ENCODE data around the gene SPRR4.

Gene SPRR4

GRCh38 chr1:152951711-152952110 is 18.7 kb upstream of the SPRR4 start:
- DNase-seq (ENCODE audit: low read depth): no peak
- H3K4me3 ChIP-seq (ENCODE audit: low read depth, low read length): no peak overlapping the region
- TF ChIP-seq, protein P1, sequence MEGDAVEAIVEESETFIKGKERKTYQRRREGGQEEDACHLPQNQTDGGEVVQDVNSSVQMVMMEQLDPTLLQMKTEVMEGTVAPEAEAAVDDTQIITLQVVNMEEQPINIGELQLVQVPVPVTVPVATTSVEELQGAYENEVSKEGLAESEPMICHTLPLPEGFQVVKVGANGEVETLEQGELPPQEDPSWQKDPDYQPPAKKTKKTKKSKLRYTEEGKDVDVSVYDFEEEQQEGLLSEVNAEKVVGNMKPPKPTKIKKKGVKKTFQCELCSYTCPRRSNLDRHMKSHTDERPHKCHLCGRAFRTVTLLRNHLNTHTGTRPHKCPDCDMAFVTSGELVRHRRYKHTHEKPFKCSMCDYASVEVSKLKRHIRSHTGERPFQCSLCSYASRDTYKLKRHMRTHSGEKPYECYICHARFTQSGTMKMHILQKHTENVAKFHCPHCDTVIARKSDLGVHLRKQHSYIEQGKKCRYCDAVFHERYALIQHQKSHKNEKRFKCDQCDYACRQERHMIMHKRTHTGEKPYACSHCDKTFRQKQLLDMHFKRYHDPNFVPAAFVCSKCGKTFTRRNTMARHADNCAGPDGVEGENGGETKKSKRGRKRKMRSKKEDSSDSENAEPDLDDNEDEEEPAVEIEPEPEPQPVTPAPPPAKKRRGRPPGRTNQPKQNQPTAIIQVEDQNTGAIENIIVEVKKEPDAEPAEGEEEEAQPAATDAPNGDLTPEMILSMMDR (IDR thresholded peaks at IDR 0.05; ENCODE audit: low read depth, low read length): no peak
- no peak for TF ChIP-seq MYC (IDR thresholded peaks at IDR 0.05; ENCODE audit: low read depth, low read length)
- TF ChIP-seq MAX (IDR thresholded peaks at IDR 0.05; ENCODE audit: low read depth, low read length): no peak
- no peak for TF ChIP-seq POLR2A (IDR thresholded peaks at IDR 0.05; ENCODE audit: extremely low read depth, insufficient read length)

DNA sequence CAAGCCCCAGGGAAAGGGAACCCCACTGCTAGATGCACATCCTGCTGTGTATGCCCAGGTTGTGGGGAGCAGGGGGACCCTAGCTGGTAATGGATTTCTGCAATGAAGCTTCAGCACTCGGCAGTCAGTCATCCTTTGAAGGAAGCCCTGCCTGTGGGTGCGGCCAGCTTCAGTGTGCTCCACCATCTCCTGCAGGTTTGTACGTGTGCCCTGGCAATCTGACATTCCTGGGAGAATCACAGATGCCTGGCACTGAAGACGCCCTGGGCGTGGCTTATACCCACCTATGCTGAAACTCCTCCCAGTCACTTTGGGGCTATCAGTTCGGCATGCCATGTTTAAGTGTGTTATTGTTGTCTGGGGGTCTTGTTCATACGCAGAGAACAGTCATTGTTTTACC is 16.7 kb upstream of the SPRR4 start:
- DNase-seq (ENCODE audit: low read depth): no peak
- H3K4me3 ChIP-seq (ENCODE audit: low read depth, low read length): no peak overlapping the region
- TF ChIP-seq, protein P1 (IDR thresholded peaks at IDR 0.05; ENCODE audit: low read depth, low read length): no peak
- TF ChIP-seq MAX (IDR thresholded peaks at IDR 0.05; ENCODE audit: low read depth, low read length): no peak
- TF ChIP-seq POLR2A (IDR thresholded peaks at IDR 0.05; ENCODE audit: extremely low read depth, insufficient read length): no peak
- no peak for TF ChIP-seq MYC (IDR thresholded peaks at IDR 0.05; ENCODE audit: low read depth, low read length)

GRCh38 chr1:152954436-152954835 is 16.0 kb upstream of the SPRR4 start:
- DNase-seq (ENCODE audit: low read depth): no peak
- TF ChIP-seq, protein P1 (IDR thresholded peaks at IDR 0.05; ENCODE audit: low read depth, low read length): no peak
- TF ChIP-seq POLR2A (IDR thresholded peaks at IDR 0.05; ENCODE audit: extremely low read depth, insufficient read length) (no peak), MYC (IDR thresholded peaks at IDR 0.05; ENCODE audit: low read depth, low read length) (no peak), MAX (IDR thresholded peaks at IDR 0.05; ENCODE audit: low read depth, low read length) (no peak)
- no peak overlapping the region for H3K4me3 ChIP-seq (ENCODE audit: low read depth, low read length)

GRCh38 chr1:152957561-152957960 is 12.9 kb upstream of the SPRR4 start:
- no peak for DNase-seq (ENCODE audit: low read depth)
- no peak overlapping the region for H3K4me3 ChIP-seq (ENCODE audit: low read depth, low read length)
- TF ChIP-seq POLR2A (IDR thresholded peaks at IDR 0.05; ENCODE audit: extremely low read depth, insufficient read length) (no peak), MAX (IDR thresholded peaks at IDR 0.05; ENCODE audit: low read depth, low read length) (no peak)

DNA sequence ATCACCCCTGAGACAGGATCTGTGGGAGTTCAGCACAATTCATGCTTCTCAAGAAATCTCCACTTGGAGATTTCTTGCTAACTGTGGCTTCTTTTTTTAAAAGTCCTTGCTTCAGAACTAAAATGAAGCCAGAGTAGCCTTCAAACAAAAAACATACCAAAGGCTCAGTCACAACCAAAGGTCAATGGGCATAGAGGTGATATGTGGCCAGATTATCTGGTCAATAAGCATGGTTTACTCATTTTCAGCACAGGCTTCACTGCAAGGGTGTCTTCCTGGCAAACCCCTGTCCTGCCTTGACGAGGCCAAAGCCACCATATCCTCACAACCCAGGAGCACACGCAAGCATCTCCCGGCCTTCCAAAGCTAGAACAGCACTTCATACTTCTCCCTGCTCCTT is 11.2 kb upstream of the SPRR4 start:
- TF ChIP-seq MYC (IDR thresholded peaks at IDR 0.05; ENCODE audit: low read depth, low read length) (no peak), POLR2A (IDR thresholded peaks at IDR 0.05; ENCODE audit: extremely low read depth, insufficient read length) (no peak), MAX (IDR thresholded peaks at IDR 0.05; ENCODE audit: low read depth, low read length) (no peak)
- TF ChIP-seq, protein P1 (IDR thresholded peaks at IDR 0.05; ENCODE audit: low read depth, low read length): no peak
- no peak for DNase-seq (ENCODE audit: low read depth)
- H3K4me3 ChIP-seq (ENCODE audit: low read depth, low read length): no peak overlapping the region

DNA sequence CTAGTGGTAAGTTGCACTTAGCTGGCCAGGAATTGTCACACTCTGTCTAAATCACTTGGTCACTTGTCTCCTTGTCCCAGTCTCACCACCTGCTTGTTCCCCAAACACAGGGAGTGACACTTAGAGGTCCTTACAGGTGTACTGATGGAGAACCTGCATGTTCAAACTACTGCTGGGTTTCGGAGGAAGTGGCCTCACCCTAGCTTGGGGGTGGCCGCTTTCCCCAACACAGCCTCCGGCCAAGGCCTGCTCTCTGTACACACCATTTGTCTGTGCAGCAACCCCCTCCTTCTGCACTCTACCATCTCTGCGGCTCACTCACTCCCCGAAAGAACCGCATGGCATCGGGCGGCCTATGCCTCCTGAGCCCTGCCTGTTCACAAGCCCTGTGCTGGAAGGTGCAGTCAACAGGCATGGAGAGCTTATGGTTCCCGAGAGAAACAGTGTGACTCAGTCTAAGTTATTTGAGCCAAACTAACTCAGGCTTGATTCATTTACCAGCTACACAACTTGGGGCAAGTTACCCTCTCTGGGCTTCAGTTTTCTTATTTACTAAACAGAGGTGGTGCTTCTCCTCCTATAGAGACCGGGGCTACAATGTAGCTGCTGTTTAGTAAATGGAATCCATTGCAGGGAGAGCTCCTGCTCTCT is 10.5 kb upstream of the SPRR4 start:
- H3K4me3 ChIP-seq (ENCODE audit: low read depth, low read length): no peak overlapping the region
- DNase-seq (ENCODE audit: low read depth): no peak
- TF ChIP-seq, protein P1 (IDR thresholded peaks at IDR 0.05; ENCODE audit: low read depth, low read length): no peak
- TF ChIP-seq MAX (IDR thresholded peaks at IDR 0.05; ENCODE audit: low read depth, low read length) (no peak), POLR2A (IDR thresholded peaks at IDR 0.05; ENCODE audit: extremely low read depth, insufficient read length) (no peak)

Measured in NB4 (cell line).